ENCODE measurements around the gene MKNK2. TPM values are rescaled to one million over a fixed set of nuclear protein-coding genes. Genes with fewer than 3 reads are reported as not detected.

The MKNK2 gene
- total and polyA plus RNA-seq, 2 of the 13 experiments (the other 11 are each of a cell fraction or from before 2014, with no cell fraction given), result 44.9 to 112 TPM

DNA sequence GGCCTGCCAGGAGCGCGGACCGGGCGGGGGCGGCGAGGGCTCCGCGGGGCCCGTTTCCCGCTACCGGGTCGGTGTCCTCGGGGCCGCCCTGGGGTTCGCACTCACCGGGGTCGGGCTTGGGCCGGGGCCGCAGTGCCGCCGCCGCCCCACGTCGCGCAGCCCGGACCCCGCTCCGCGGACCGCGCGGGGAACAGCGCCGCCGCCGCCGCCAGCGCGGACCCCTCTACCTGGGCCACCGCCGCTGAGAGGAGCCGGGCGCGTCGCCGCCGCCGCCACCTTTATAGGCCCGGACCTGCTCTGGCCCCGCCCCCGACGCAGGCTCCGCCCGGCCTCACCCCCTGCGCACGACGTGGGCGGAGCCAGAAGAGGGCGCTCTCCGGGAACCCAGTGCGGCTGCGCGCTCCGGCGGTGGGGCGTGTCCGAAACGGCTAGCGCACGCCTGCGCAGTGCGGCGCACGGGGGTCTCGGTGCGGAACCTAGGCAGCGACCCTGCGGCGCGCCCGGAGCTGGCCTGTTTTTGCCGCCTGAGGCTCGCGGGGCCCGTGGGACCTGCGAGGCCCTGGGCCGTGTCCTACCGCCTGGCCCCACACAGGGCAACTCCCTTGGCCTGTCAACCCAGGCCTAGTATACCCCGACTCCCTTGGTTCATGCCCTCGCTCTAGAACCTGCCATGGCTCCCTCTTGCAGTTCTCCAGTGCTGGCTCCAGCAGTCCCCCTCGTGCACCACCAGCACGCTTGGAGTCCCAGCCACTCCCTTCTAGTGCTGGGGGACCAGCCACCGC is at the start of gene MKNK2 (continued):
- TF ChIP-seq SIN3A (IDR thresholded peaks at IDR 0.05; ENCODE audit: borderline replicate concordance, low read depth, low read length), result 0 out of 2 replicates have a peak, but pooled peaks have one; percentile 42
- TF ChIP-seq MYC (CRISPR knock-in tag; IDR thresholded peaks at IDR 0.05; ENCODE audit: borderline replicate concordance), result peak; percentile 59; the same call in 1 of the 2 replicates
- TF ChIP-seq ZNF264 (CRISPR knock-in tag; IDR thresholded peaks at IDR 0.05), result peak; percentile 33; the same call in 1 of the 2 replicates
- peak; percentile 55 for TF ChIP-seq HDAC1 (CRISPR knock-in tag; IDR thresholded peaks at IDR 0.05)
- TF ChIP-seq REL (CRISPR knock-in tag; conservative IDR thresholded peaks at IDR 0.05), result no peak
- peak; percentile 99 for TF ChIP-seq ADNP (CRISPR knock-in tag; IDR thresholded peaks at IDR 0.05)
- TF ChIP-seq ARNTL (CRISPR knock-in tag; IDR thresholded peaks at IDR 0.05), result no peak
- peak; percentile 53; the same call in 1 of the 2 replicates for TF ChIP-seq ZNF350 (CRISPR knock-in tag; IDR thresholded peaks at IDR 0.05; ENCODE audit: borderline replicate concordance, low read depth)
- TF ChIP-seq, protein P1, sequence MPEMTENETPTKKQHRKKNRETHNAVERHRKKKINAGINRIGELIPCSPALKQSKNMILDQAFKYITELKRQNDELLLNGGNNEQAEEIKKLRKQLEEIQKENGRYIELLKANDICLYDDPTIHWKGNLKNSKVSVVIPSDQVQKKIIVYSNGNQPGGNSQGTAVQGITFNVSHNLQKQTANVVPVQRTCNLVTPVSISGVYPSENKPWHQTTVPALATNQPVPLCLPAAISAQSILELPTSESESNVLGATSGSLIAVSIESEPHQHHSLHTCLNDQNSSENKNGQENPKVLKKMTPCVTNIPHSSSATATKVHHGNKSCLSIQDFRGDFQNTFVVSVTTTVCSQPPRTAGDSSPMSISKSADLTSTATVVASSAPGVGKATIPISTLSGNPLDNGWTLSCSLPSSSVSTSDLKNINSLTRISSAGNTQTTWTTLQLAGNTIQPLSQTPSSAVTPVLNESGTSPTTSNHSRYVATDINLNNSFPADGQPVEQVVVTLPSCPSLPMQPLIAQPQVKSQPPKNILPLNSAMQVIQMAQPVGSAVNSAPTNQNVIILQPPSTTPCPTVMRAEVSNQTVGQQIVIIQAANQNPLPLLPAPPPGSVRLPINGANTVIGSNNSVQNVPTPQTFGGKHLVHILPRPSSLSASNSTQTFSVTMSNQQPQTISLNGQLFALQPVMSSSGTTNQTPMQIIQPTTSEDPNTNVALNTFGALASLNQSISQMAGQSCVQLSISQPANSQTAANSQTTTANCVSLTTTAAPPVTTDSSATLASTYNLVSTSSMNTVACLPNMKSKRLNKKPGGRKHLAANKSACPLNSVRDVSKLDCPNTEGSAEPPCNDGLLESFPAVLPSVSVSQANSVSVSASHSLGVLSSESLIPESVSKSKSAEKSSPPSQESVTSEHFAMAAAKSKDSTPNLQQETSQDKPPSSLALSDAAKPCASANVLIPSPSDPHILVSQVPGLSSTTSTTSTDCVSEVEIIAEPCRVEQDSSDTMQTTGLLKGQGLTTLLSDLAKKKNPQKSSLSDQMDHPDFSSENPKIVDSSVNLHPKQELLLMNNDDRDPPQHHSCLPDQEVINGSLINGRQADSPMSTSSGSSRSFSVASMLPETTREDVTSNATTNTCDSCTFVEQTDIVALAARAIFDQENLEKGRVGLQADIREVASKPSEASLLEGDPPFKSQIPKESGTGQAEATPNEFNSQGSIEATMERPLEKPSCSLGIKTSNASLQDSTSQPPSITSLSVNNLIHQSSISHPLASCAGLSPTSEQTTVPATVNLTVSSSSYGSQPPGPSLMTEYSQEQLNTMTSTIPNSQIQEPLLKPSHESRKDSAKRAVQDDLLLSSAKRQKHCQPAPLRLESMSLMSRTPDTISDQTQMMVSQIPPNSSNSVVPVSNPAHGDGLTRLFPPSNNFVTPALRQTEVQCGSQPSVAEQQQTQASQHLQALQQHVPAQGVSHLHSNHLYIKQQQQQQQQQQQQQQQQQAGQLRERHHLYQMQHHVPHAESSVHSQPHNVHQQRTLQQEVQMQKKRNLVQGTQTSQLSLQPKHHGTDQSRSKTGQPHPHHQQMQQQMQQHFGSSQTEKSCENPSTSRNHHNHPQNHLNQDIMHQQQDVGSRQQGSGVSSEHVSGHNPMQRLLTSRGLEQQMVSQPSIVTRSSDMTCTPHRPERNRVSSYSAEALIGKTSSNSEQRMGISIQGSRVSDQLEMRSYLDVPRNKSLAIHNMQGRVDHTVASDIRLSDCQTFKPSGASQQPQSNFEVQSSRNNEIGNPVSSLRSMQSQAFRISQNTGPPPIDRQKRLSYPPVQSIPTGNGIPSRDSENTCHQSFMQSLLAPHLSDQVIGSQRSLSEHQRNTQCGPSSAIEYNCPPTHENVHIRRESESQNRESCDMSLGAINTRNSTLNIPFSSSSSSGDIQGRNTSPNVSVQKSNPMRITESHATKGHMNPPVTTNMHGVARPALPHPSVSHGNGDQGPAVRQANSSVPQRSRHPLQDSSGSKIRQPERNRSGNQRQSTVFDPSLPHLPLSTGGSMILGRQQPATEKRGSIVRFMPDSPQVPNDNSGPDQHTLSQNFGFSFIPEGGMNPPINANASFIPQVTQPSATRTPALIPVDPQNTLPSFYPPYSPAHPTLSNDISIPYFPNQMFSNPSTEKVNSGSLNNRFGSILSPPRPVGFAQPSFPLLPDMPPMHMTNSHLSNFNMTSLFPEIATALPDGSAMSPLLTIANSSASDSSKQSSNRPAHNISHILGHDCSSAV (CRISPR knock-in tag; IDR thresholded peaks at IDR 0.05; ENCODE audit: borderline replicate concordance), result peak; percentile 93; the same call in 1 of the 2 replicates
- no peak for TF ChIP-seq ATM (IDR thresholded peaks at IDR 0.05; ENCODE audit: borderline replicate concordance)
- no peak for TF ChIP-seq ZNF780A (CRISPR knock-in tag; IDR thresholded peaks at IDR 0.05)
- peak; percentile 99 for TF ChIP-seq KDM1A (CRISPR knock-in tag; IDR thresholded peaks at IDR 0.05)
- TF ChIP-seq PRMT3 (CRISPR knock-in tag; IDR thresholded peaks at IDR 0.05; ENCODE audit: borderline replicate concordance, low read depth), result no peak; the same call in 1 of the 2 replicates
- 0 out of 2 replicates have a peak, but pooled peaks have one; percentile 53 for TF ChIP-seq KLF6 (CRISPR knock-in tag; IDR thresholded peaks at IDR 0.05)
- no peak for TF ChIP-seq HNRNPL (IDR thresholded peaks at IDR 0.05; ENCODE audit: low read depth, low read length)
- no peak for TF ChIP-seq RARA (CRISPR knock-in tag; IDR thresholded peaks at IDR 0.05)
- TF ChIP-seq ZNF468 (CRISPR knock-in tag; IDR thresholded peaks at IDR 0.05), result no peak
- no peak for TF ChIP-seq ZNF674 (CRISPR knock-in tag; IDR thresholded peaks at IDR 0.05; ENCODE audit: low read depth)
- TF ChIP-seq ATRX (CRISPR knock-in tag; IDR thresholded peaks at IDR 0.05; ENCODE audit: borderline replicate concordance), result no peak
- peak; percentile 95 for TF ChIP-seq RCOR2 (CRISPR knock-in tag; IDR thresholded peaks at IDR 0.05)
- peak; percentile 79 for TF ChIP-seq IKZF4 (CRISPR knock-in tag; IDR thresholded peaks at IDR 0.05; ENCODE audit: borderline replicate concordance, low read depth, not compliant biosample characterization)
- TF ChIP-seq PHF8 (CRISPR knock-in tag; IDR thresholded peaks at IDR 0.05), result peak; percentile 61
- TF ChIP-seq MATR3 (CRISPR knock-in tag; IDR thresholded peaks at IDR 0.05), result no peak
- peak; percentile 75 for TF ChIP-seq ZNF709 (CRISPR knock-in tag; IDR thresholded peaks at IDR 0.05)

All from HepG2 (cell line).